Activated naive CD4-positive, alpha-beta T cell treated with anti-CD3 and anti-CD28 coated beads, Interleukin-2, amount 50 U/mL, for 24 hours (primary cell): Measurements from ENCODE around the gene ENTHD1.
"Not testable (repeated sequence)": the region's sequence is repeated elsewhere in the genome, so short reads cannot be mapped to it uniquely, and the experiment has no call there.

Experiments used
- H3K27ac Mint-ChIP-seq: one replicate; pipeline ENCODE4 v1.8.0; 2021; ENCODE audit warnings: mild to moderate bottlenecking, mixed read lengths
- H3K27me3 Mint-ChIP-seq: one replicate; pipeline ENCODE4 v1.8.0; 2021; ENCODE audit warnings: mixed read lengths
- H3K36me3 Mint-ChIP-seq: one replicate; pipeline ENCODE4 v1.8.0; 2021; ENCODE audit warnings: mixed read lengths
- H3K4me1 Mint-ChIP-seq: one replicate; pipeline ENCODE4 v1.8.0; 2021; ENCODE audit warnings: mixed read lengths
- H3K4me3 Mint-ChIP-seq: one replicate; pipeline ENCODE4 v1.8.0; 2021; ENCODE audit warnings: mild to moderate bottlenecking, mixed read lengths
- H3K9me3 Mint-ChIP-seq: one replicate; pipeline ENCODE4 v1.8.0; 2021; ENCODE audit warnings: mixed read lengths

ENTHD1 gene

DNA sequence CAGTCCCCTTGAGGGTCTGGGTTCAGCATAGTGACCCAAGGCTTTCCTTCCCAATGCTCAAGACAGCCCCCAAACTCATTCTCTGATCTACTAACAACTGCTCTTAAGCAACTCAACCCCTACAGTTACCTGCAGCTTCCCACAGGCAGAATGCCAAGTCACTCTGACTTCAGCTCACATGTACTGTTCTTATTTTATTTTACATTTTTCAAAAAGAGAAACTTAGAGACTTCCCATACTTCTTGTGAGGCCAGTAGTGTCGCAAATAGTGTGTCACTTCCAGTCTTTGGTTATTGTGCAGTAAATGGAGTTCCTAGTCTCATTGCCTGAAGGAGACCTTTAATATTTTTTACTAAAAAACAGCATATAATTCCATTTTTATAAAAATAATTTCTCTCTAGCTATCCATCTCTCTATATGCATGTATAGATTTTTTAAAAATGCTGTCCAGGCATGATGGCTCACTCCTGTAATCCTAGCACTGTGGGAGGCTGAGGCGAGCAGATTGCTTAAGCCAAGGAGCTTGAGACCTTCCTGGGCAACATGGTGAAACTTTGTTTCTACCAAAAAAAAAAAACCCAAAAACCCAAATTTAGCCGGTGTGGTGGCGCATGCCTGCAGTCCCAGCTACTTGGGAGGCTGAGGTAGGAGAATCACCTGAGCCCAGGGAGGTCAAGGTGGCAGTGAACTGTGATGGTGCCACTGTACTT, 41.8 kb downstream of the ENTHD1 start:
- Mint-ChIP-seq H3K27ac (peak overlapping the region; percentile 74), H3K9me3 (no peaks in the 10 kb centered on the region), H3K36me3 (no peaks in the 10 kb centered on the region), H3K27me3 (peaks cover 1% of the 10 kb centered on the region), H3K4me3 (no peak overlapping the region), H3K4me1 (peaks cover 17% of the 10 kb centered on the region)

DNA sequence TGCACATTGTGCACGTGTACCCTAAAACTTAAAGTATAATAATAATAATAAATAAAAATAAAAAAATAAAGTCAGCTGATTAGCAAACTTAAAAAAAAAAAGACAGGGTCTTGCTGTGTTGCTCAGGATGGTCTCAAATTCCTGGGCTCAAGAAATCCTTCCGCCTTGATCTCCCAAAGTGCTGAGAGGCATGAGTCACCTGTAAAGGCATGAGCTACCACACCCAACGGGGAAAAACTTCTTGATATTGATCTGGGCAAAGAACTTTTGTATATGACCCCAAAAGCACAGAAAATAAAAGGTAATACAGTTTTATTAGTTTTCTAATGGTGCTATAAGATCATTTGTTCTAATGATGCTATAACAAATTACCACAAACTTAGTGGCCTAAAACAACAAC, 46.1 kb downstream of the ENTHD1 start:
- Mint-ChIP-seq H3K27ac (no peak overlapping the region), H3K36me3 (no peaks in the 10 kb centered on the region)

DNA sequence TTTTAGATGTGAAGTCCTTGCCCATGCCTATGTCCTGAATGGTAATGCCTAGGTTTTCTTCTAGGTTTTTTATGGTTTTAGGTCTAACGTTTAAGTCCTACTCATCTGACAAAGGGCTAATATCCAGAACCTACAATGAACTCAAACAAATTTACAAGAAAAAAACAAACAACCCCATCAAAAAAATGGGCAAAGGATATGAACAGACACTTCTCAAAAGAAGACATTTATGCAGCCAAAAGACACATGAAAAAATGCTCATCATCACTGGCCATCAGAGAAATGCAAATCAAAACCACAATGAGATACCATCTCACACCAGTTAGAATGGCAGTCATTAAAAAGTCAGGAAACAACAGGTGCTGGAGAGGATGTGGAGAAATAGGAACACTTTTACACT, 47.0 kb downstream of the ENTHD1 start:
- not testable (repeated sequence) for H3K27ac Mint-ChIP-seq, H3K27me3 Mint-ChIP-seq, H3K4me3 Mint-ChIP-seq, H3K9me3 Mint-ChIP-seq, H3K36me3 Mint-ChIP-seq
- H3K4me1 Mint-ChIP-seq = peaks cover 11% of the 10 kb centered on the region

More for the DNA sequence above, 46.1 kb downstream of the ENTHD1 start:
- Mint-ChIP-seq H3K4me1 (peaks cover 13% of the 10 kb centered on the region), H3K9me3 (no peaks in the 10 kb centered on the region), H3K27me3 (peaks cover 1% of the 10 kb centered on the region), H3K4me3 (no peak overlapping the region)

DNA sequence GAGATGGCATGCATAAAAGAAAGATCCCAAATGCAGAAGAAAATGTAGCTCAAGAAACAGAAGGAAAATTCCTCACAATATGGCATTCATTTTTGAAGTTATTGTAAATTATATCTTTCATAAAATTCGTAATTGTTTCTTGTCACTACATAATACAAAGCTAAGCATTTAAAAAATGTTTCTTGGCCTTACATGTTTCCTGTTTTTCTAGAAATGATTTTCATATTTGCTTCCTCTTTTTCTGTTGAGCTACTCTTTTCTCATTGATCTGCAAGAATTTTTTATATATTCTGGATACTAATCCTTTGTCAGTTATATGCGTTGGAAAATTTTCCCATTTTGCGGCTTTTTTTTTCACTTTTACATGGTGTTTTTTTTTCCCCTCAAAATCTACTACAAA, 48.0 kb downstream of the ENTHD1 start:
- no peak overlapping the region for H3K4me3 Mint-ChIP-seq
- no peaks in the 10 kb centered on the region for H3K27me3 Mint-ChIP-seq
- H3K36me3 Mint-ChIP-seq = no peaks in the 10 kb centered on the region
- H3K27ac Mint-ChIP-seq = no peak overlapping the region
- H3K4me1 Mint-ChIP-seq = peaks cover 8% of the 10 kb centered on the region
- no peaks in the 10 kb centered on the region for H3K9me3 Mint-ChIP-seq

DNA sequence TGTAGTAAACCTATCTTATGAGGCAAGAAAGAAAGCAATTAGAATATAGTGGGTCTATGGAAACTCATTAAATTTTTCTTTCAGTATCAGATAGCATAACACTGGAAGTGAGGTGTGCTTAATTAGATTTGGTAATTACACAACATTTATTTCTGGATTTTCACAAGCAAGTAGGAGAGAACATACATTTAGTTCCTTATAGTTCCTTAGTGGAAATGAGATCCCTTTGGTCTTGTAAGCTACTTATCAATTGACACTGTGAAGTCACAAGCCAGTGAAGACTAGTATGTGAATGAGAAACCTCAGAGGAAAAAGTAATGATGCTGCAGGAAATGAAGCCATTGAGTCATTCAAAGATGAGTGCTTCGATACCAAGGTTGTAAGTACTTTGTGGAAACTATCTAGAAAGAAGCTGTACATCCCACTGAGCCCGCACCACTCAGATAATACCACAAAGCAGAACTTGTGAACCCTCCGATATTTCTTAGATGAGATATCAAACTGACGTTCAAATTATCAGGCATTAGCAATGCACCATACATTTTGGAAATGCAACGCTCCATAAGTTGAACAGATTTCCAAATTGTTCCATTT, 53.5 kb downstream of the ENTHD1 start:
- Mint-ChIP-seq H3K36me3 (no peaks in the 10 kb centered on the region), H3K4me3 (peak overlapping the region; percentile 32), H3K9me3 (peaks cover 6% of the 10 kb centered on the region), H3K27me3 (no peaks in the 10 kb centered on the region), H3K4me1 (peaks cover 17% of the 10 kb centered on the region), H3K27ac (peak overlapping the region; percentile 79)

DNA sequence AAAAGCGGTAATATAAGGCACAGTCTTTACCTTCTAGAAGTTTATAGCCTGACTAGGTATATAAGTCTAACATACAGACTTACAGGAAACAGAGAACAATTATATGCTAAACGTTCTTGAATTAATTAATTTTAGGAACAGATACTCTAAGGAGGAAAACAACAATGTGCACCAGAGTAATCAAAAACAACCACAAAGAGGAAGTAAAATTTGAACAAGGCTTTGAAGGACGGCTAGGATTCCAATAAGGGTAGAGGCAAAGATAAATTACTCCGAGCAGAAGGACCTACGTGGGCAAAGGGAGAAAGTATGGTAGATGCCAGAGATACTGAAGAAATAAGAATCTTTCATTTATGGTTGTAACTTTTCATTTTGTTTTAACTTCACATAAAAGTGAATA, 54.4 kb downstream of the ENTHD1 start:
- Mint-ChIP-seq H3K4me1 (peaks cover 17% of the 10 kb centered on the region), H3K4me3 (peak overlapping the region; percentile 1), H3K27ac (peak overlapping the region; percentile 78), H3K9me3 (peaks cover 6% of the 10 kb centered on the region), H3K36me3 (no peaks in the 10 kb centered on the region), H3K27me3 (no peaks in the 10 kb centered on the region)

DNA sequence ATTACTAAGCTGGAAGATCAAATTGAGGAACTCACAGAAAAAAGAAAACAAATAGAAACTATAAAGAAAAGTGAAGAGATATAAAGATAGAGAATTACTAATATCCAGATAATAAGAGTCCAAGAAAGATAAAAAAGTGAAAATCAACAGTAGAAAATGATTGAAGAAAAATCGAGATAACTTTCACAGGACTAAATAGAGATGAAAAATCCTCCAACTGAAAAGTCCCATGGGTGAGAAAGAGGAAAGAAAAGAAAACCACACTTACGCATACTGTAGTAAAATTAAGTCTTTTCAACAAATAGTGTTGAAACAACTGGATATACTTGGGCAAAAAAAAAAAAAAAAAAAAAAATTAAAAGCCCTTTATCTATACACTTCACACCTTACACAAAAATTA, 60.0 kb downstream of the ENTHD1 start:
- Mint-ChIP-seq H3K4me1 (peaks cover 24% of the 10 kb centered on the region), H3K9me3 (peaks cover 6% of the 10 kb centered on the region), H3K4me3 (no peak overlapping the region), H3K27ac (peak overlapping the region; percentile 62), H3K27me3 (no peaks in the 10 kb centered on the region), H3K36me3 (no peaks in the 10 kb centered on the region)

DNA sequence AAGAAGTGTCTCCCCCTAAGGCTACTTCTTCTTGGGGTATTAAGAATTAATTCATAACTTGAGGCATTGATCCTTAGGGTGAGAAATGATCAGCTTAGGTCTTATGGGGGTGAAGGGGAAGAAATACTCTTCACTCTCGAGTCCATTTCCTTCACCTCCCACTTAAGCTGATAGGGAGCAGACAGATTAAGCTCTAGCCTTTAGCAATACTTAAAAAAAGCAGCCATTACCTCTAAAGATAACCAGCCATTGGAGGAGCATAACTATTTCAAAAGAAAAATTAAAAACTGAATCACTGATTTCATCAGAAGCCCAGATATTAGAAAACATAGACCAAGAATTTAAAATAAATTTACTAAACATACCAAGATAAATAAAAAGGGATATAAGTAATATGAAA, 60.5 kb downstream of the ENTHD1 start:
- Mint-ChIP-seq H3K4me1 (peaks cover 24% of the 10 kb centered on the region), H3K36me3 (no peaks in the 10 kb centered on the region)

DNA sequence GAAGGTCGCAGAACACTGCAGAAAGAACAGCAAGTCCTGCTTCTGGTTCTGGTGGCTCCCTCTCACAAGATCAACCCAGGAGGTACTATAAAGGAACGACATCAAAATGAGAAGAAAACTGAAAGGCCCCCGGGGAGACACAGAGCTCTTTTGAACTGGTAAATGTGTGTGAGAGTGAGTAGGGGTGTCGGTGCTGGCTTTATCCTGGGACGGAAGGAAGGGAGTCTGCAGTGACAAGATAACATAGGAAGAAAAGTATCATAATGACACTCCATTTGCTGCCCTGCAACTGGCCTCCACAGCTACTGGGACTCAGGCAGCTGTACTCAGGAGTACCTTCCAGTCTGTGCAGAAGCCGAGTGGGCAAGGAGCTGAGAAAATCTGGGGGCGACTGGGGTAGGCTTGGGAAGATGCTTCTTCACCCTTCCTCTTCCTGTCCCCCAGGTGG, 60.9 kb downstream of the ENTHD1 start:
- H3K9me3 Mint-ChIP-seq = peaks cover 6% of the 10 kb centered on the region
- peaks cover 24% of the 10 kb centered on the region for H3K4me1 Mint-ChIP-seq
- no peaks in the 10 kb centered on the region for H3K36me3 Mint-ChIP-seq
- H3K4me3 Mint-ChIP-seq = peak overlapping the region; percentile 55
- H3K27me3 Mint-ChIP-seq = no peaks in the 10 kb centered on the region
- no peak overlapping the region for H3K27ac Mint-ChIP-seq

More for the DNA sequence above, 60.5 kb downstream of the ENTHD1 start:
- Mint-ChIP-seq H3K4me3 (peak overlapping the region; percentile 55), H3K27me3 (no peaks in the 10 kb centered on the region), H3K27ac (no peak overlapping the region), H3K9me3 (peaks cover 6% of the 10 kb centered on the region)

DNA sequence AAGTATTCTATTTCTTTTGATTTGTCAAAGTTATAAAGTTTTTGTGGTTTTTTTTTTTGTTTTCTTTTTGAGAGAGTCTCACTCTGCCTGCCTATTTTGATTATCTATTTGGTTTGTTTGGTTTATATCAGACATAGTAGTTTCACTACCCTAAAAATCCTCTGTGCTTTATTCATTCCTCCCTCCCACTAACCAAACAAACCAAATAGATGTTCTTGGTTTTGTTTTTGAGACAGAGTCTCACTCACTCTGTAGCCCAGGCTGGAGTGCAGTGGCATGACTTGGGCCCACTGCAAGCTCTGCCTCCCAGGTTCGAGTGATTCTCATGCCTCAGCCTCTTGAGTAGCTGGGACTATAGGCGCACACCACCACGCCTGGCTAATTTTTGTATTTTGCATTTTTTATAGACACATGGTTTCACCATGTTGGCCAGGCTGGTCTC, 67.9 kb downstream of the ENTHD1 start:
- H3K4me1 Mint-ChIP-seq = peaks cover 11% of the 10 kb centered on the region
- H3K27ac Mint-ChIP-seq = no peak overlapping the region
- no peaks in the 10 kb centered on the region for H3K27me3 Mint-ChIP-seq
- H3K4me3 Mint-ChIP-seq = no peak overlapping the region
- H3K36me3 Mint-ChIP-seq = no peaks in the 10 kb centered on the region
- no peaks in the 10 kb centered on the region for H3K9me3 Mint-ChIP-seq

DNA sequence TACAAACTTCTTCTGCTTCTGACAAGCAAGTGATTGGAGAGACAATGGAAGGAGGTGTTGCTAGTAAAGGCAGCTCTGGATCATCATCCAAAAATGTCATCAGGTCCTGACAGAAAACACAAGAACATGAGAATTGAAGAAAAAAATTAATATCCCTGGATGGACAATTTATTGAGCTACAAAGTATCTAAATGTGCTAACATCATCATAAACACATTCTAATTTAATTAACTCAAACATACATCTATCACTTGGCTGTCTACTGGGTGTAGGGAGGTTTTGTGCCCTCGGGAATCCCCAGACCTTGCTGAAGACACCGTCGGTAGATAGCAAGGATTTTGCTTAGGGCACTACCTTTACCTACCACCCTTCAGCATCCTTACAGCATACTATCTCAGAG, 72.6 kb downstream of the ENTHD1 start:
- Mint-ChIP-seq H3K27ac (no peak overlapping the region), H3K4me1 (peaks cover 11% of the 10 kb centered on the region), H3K27me3 (no peaks in the 10 kb centered on the region), H3K36me3 (no peaks in the 10 kb centered on the region), H3K4me3 (no peak overlapping the region), H3K9me3 (no peaks in the 10 kb centered on the region)

DNA sequence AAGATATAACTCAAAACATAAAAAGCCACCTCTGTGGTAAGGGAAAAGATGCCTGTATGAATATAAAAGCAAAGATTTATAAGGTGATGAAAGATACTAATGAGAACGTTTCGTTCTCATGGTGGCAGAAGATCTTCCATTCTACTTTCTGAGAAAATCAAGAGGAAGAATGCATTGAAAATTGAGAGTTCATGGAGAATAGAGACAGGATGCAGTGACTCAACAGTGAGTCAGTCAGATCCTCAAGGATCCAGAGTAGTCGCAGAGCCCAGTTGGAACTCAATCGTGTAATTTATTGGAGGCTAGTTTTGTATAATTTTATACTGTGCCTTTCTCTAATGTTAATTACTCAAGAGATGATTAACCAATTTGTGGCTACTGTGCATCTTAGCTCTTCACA, 73.3 kb downstream of the ENTHD1 start:
- Mint-ChIP-seq H3K27ac (no peak overlapping the region), H3K4me3 (no peak overlapping the region), H3K27me3 (no peaks in the 10 kb centered on the region), H3K4me1 (peaks cover 11% of the 10 kb centered on the region), H3K36me3 (no peaks in the 10 kb centered on the region), H3K9me3 (no peaks in the 10 kb centered on the region)

DNA sequence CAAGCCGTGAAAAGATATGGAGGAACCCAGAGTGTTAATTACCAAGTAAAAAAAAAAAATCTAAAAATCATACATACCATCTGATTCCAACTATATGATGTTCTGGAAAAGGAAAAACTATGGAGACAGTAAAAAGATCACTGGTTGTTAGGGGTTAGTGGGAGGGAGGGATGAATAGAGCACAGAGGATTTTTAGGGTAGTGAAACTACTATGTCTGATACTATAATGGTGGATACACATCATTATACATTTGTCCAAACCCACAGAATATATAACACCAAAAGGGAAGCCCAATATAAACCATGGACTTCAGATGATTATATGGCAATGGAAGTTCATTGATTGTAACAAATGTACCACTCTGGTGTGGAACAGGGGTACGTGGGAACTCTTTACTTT, 74.1 kb downstream of the ENTHD1 start:
- Mint-ChIP-seq H3K36me3 (no peaks in the 10 kb centered on the region), H3K9me3 (no peaks in the 10 kb centered on the region), H3K27me3 (no peaks in the 10 kb centered on the region), H3K4me3 (no peak overlapping the region), H3K27ac (no peak overlapping the region), H3K4me1 (peaks cover 11% of the 10 kb centered on the region)

DNA sequence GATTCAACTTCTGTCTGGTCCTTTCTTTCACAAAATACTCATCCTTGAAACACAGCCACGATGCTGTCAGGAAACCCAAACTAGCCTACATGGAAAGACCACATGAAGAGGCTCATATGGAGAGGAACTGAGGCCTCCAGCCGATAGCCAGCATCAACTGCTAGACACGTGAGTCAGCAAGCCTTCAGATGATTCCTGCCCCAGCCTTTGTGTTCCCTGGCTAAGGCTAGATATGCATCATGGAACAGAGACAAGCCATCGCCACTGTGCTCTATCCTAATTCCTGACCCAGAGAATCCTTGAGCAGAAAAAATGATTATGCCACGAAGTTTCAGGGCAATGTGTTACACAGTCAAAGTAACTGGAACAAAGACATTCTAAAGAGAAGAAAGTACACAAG, 75.5 kb downstream of the ENTHD1 start:
- Mint-ChIP-seq H3K4me3 (no peak overlapping the region), H3K27ac (no peak overlapping the region), H3K9me3 (no peaks in the 10 kb centered on the region), H3K36me3 (no peaks in the 10 kb centered on the region), H3K4me1 (peaks cover 11% of the 10 kb centered on the region), H3K27me3 (no peaks in the 10 kb centered on the region)

DNA sequence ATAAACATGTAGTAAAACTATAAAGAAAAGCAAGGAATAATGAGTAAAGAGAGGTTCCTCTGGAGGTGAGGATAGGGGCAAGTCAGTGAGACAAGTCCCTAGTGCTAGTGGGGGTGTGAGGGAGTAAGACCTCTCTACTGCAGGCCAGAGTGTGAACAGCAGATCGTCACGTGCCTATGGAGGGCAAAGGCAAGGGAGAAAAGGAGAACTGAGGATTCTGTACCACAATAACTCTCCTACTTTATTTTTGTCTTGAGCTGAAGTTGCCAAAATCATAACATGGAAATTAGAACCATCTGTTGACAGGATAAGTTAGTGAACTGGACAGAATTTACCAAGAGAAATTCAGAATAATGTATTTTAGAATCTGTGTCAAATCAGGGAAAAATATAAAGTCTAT, 77.6 kb downstream of the ENTHD1 start:
- H3K4me1 Mint-ChIP-seq = peaks cover 8% of the 10 kb centered on the region
- no peaks in the 10 kb centered on the region for H3K36me3 Mint-ChIP-seq
- no peaks in the 10 kb centered on the region for H3K27me3 Mint-ChIP-seq
- H3K9me3 Mint-ChIP-seq = no peaks in the 10 kb centered on the region
- no peak overlapping the region for H3K27ac Mint-ChIP-seq
- H3K4me3 Mint-ChIP-seq = no peak overlapping the region

DNA sequence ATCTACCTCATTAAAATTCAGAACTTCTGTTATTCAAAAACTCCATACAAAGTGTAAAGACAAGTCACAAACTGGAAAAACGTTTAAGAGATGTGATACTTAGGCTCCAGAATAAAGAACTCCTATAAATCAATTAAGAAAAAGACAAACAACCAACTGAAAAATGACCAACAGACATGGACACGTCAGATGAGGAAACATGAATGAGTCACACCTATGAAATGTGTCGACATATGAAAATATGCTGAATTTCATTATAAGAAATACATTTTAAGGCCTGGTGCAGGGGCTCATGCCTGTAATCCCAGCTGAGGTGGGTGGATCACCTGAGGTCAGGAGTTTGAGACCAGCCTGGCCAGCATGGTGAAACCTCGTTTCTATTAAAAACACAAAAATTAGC, 78.7 kb downstream of the ENTHD1 start:
- Mint-ChIP-seq H3K27ac (no peak overlapping the region), H3K4me1 (peaks cover under 1% of the 10 kb centered on the region), H3K27me3 (no peaks in the 10 kb centered on the region), H3K9me3 (no peaks in the 10 kb centered on the region), H3K36me3 (no peaks in the 10 kb centered on the region), H3K4me3 (no peak overlapping the region)
